HCT116 (cell line): ENCODE results near the gene KCNH2. TPM values are rescaled to one million over a fixed set of nuclear protein-coding genes. Genes with fewer than 3 reads are reported as not detected.

Source experiments
- ATAC-seq: fragments of 200-7000 bp; cut with Tn5 transposase; 2 replicates; pipeline ENCODE4 v1.9.1; 2020; ENCODE audit warnings: mild to moderate bottlenecking, moderate library complexity
- BruUV-seq: library from RNA; stranded (reverse); fragments of 400-500 nt; replicated peaks from 2 replicates; lab custom pipeline; 2021; lab: Mats Ljungman, UMichigan
- CTCF ChIA-PET: fragments of 300-600 bp; sonication (Branson Sonifier 250); formaldehyde crosslinking; loops from one replicate; lab custom pipeline; 2021; ENCODE audit warnings: antibody characterized with exemption; lab: Charles Lee
- POLR2A ChIA-PET: fragments of 300-600, 350-600 bp; sonication (Branson Sonifier 250); formaldehyde crosslinking; loops from one replicate; lab custom pipeline; 2021; ENCODE audit warnings: antibody characterized with exemption; lab: Charles Lee
- RAD21 ChIA-PET, 2 experiments: fragments of 300-600 bp; sonication (Branson Sonifier 250); formaldehyde crosslinking; loops; one replicate each; lab custom pipeline; 2023; ENCODE audit warnings: low total read pairs in 2 of 2; ENCODE audit not compliant: uncharacterized antibody in 2 of 2, unreplicated experiment in 2 of 2, low non-redundant PET in 1 of 2; lab: Charles Lee
- DNase-seq: peaks from one replicate; pipeline ENCODE4 v3.0.0-alpha.2; 2010; ENCODE audit warnings: low read depth, low spot score
- H2AFZ ChIP-seq: fragments of 200-600 bp; shearing (Covaris generic), sonication (generic); 2 replicates; pipeline ENCODE4 v1.6.1; 2017; ENCODE audit warnings: low read depth, mixed run types, mixed read lengths, antibody characterized with exemption, low read length; ENCODE audit not compliant: poor library complexity, severe bottlenecking
- H3K27ac ChIP-seq: 2 replicates; pipeline ENCODE4 v1.5.1; 2012; ENCODE audit warnings: low read depth, low read length
- H3K27me3 ChIP-seq: fragments of 200-600 bp; sonication (generic); 2 replicates; pipeline ENCODE4 v1.6.1; 2016; ENCODE audit warnings: mixed run types, low read length, mixed read lengths; ENCODE audit not compliant: insufficient read depth
- H3K36me3 ChIP-seq, 2 experiments: fragments of 200-500 bp in 1 of 2; fragments of 200-600 bp in 1 of 2; sonication (Bioruptor generic) in 1 of 2; sonication (generic) in 1 of 2; 2 replicates each; pipeline versions ENCODE4 v1.5.1 to v1.6.1; 2014 to 2016; ENCODE audit warnings: low read length in 2 of 2, inconsistent platforms in 1 of 2, mixed read lengths in 1 of 2, mixed run types in 1 of 2; ENCODE audit not compliant: insufficient read depth in 2 of 2, control insufficient read depth in 1 of 2
- H3K4me1 ChIP-seq, 2 experiments: fragments of 200-600 bp in 1 of 2; sonication (generic) in 1 of 2; 2 replicates each; pipeline versions ENCODE4 v1.5.1 to v1.6.1; 2012 to 2017; ENCODE audit warnings: low read length in 2 of 2, inconsistent platforms in 1 of 2, mild to moderate bottlenecking in 1 of 2, mixed read lengths in 1 of 2, mixed run types in 1 of 2, moderate library complexity in 1 of 2; ENCODE audit not compliant: insufficient read depth in 2 of 2, control insufficient read depth in 1 of 2
- H3K4me2 ChIP-seq: fragments of 200-600 bp; sonication (generic); 2 replicates; pipeline ENCODE4 v1.6.1; 2017; ENCODE audit warnings: mixed run types, low read length, mixed read lengths
- H3K4me3 ChIP-seq, 2 experiments: fragments of 200-600 bp in 1 of 2; sonication (generic) in 1 of 2; replicated peaks in 1 of 2; 2 replicates each; pipeline ENCODE4 v1.5.1; 2011 to 2016; ENCODE audit warnings: low read length in 2 of 2, control low read depth in 1 of 2, low read depth in 1 of 2, mild to moderate bottlenecking in 1 of 2, mixed read lengths in 1 of 2, mixed run types in 1 of 2
- H3K79me2 ChIP-seq: fragments of 200-600 bp; sonication (generic); 2 replicates; pipeline ENCODE4 v1.6.1; 2017; ENCODE audit warnings: mild to moderate bottlenecking, mixed run types, low read length, moderate library complexity, mixed read lengths; ENCODE audit not compliant: insufficient read depth
- H3K9ac ChIP-seq: fragments of 200-600 bp; sonication (generic); 2 replicates; pipeline ENCODE4 v1.6.1; 2016; ENCODE audit warnings: low read length, mixed read lengths
- H3K9me2 ChIP-seq: fragments of 200-600 bp; sonication (generic), shearing (Covaris generic); 2 replicates; pipeline ENCODE4 v1.6.1; 2017; ENCODE audit warnings: mixed run types, mild to moderate bottlenecking, moderate library complexity; ENCODE audit not compliant: insufficient read depth
- H3K9me3 ChIP-seq, 2 experiments: fragments of 200-500 bp in 1 of 2; fragments of 200-600 bp in 1 of 2; sonication (Bioruptor generic) in 1 of 2; sonication (generic) in 1 of 2; 2 replicates each; pipeline ENCODE4 v1.6.1; 2014 to 2017; ENCODE audit warnings: low read length in 2 of 2, mixed read lengths in 2 of 2, inconsistent platforms in 1 of 2, low read depth in 1 of 2, mild to moderate bottlenecking in 1 of 2, mixed run types in 1 of 2, moderate library complexity in 1 of 2; ENCODE audit not compliant: control insufficient read depth in 1 of 2, insufficient read depth in 1 of 2
- H4K20me1 ChIP-seq: fragments of 200-600 bp; sonication (generic), shearing (Covaris generic); 2 replicates; pipeline ENCODE4 v1.6.1; 2017; ENCODE audit warnings: mixed run types, mild to moderate bottlenecking, moderate library complexity; ENCODE audit not compliant: insufficient read depth
- EGR1 ChIP-seq: IDR thresholded peaks from 2 replicates; pipeline ENCODE4 v1.6.1; 2012; ENCODE audit warnings: low read depth
- ELF1 ChIP-seq: IDR thresholded peaks from 2 replicates; pipeline ENCODE4 v1.6.1; 2012; ENCODE audit warnings: low read depth, borderline replicate concordance
- JUND ChIP-seq: IDR thresholded peaks from 2 replicates; pipeline ENCODE4 v1.6.1; 2012
- MAX ChIP-seq: IDR thresholded peaks from 2 replicates; pipeline ENCODE4 v1.6.1; 2012
- SIN3A ChIP-seq: IDR thresholded peaks from 2 replicates; pipeline ENCODE4 v1.6.1; 2012; ENCODE audit warnings: low read depth
- SP1 ChIP-seq: IDR thresholded peaks from 2 replicates; pipeline ENCODE4 v1.6.1; 2012; ENCODE audit warnings: low read depth
- ZBTB33 ChIP-seq: IDR thresholded peaks from 2 replicates; pipeline ENCODE4 v1.6.1; 2011; ENCODE audit warnings: mild to moderate bottlenecking, low read length, moderate library complexity; ENCODE audit not compliant: insufficient replicate concordance; ENCODE audit errors: extremely low read depth
- ZNF274 ChIP-seq: fragments of 200-500 bp; sonication (Bioruptor generic); IDR thresholded peaks from 2 replicates; pipeline ENCODE4 v1.6.1; 2014; ENCODE audit warnings: mild to moderate bottlenecking, low read depth, low read length, inconsistent platforms
- intact Hi-C: fragments of 100-400 bp; cut with micrococcal nuclease; formaldehyde crosslinking; loops from 2 replicates; pipeline ENCODE4 v1.10.0; 2022
- total RNA-seq: library from RNA; stranded (reverse); gene quantifications from one replicate; pipeline ENCODE4 v1.2.1, GENCODE V29; 2021; ENCODE audit not compliant: unreplicated experiment

The KCNH2 gene
- total RNA-seq, 1 experiment from 2014 or later, result 9.7 TPM

GRCh38 chr7:150951181-150951520 lies 27.0 kb downstream of the KCNH2 start:
- H3K4me1 ChIP-seq, result no peaks in the 10 kb centered on the region
- no peak for TF ChIP-seq SIN3A
- TF ChIP-seq EGR1, result no peak
- TF ChIP-seq, all 23 proteins: peak for 0
- CTCF ChIA-PET, result no interaction called here
- RAD21 ChIA-PET, result no interaction called here
- no TSS peak for BruUV-seq
- Histone ChIP-seq H3K79me2 (no peaks in the 10 kb centered on the region), H3K4me3 (no peak overlapping the region), H3K9me3 (no peaks in the 10 kb centered on the region), H3K36me3 (no peaks in the 10 kb centered on the region), H3K9me2 (no peaks in the 10 kb centered on the region), H3K27me3 (no peaks in the 10 kb centered on the region), H3K4me2 (no peak overlapping the region), H2AFZ (no peak overlapping the region), H3K9ac (no peak overlapping the region), H3K27ac (no peak overlapping the region), H4K20me1 (no peaks in the 10 kb centered on the region)
- DNase-seq (no peak), ATAC-seq (no peak)
- POLR2A ChIA-PET, result no interaction called here
- intact Hi-C loops, result no loop called here

- CTCF ChIA-PET, result no interaction called here
- Histone ChIP-seq H3K27ac (no peak overlapping the region), H3K79me2 (no peaks in the 10 kb centered on the region), H3K4me2 (no peak overlapping the region), H2AFZ (no peak overlapping the region), H3K9me3 (no peaks in the 10 kb centered on the region), H3K36me3 (no peaks in the 10 kb centered on the region)
- ATAC-seq (no peak), DNase-seq (no peak)
- POLR2A ChIA-PET, result no interaction called here
- RAD21 ChIA-PET, result no interaction called here
- intact Hi-C loops, result no loop called here
- no peak for TF ChIP-seq ELF1
- TF ChIP-seq SP1, result no peak
- TF ChIP-seq MAX, result no peak
- no peak for TF ChIP-seq JUND
- TF ChIP-seq EGR1, result no peak
- no peak for TF ChIP-seq ZBTB33
- TF ChIP-seq ZNF274, result no peak
- TF ChIP-seq, all 23 proteins: peak for 0
- no peaks in the 10 kb centered on the region for H3K27me3 ChIP-seq
- BruUV-seq, result no TSS peak
- no peaks in the 10 kb centered on the region for H3K9me2 ChIP-seq
- H3K4me3 ChIP-seq, result no peak overlapping the region
- H4K20me1 ChIP-seq, result no peaks in the 10 kb centered on the region
- no peak overlapping the region for H3K9ac ChIP-seq
- H3K4me1 ChIP-seq, result no peaks in the 10 kb centered on the region
These were observed 27.5 kb downstream of the KCNH2 start for GRCh38 chr7:150950496-150951180.
